Iris pigment epithelial cell (primary cell): ENCODE results near the gene RSRC1.
A peak's percentile ranks its signal among the peaks of the same experiment; 100 is the strongest.
"Not testable (repeated sequence)": the region's sequence is repeated elsewhere in the genome, so short reads cannot be mapped to it uniquely, and the experiment has no call there.

ENCODE experiments used
- DNase-seq: peaks from one replicate; pipeline ENCODE4 v3.0.0-alpha.2; 2011; ENCODE audit warnings: low read depth

Gene RSRC1

DNA sequence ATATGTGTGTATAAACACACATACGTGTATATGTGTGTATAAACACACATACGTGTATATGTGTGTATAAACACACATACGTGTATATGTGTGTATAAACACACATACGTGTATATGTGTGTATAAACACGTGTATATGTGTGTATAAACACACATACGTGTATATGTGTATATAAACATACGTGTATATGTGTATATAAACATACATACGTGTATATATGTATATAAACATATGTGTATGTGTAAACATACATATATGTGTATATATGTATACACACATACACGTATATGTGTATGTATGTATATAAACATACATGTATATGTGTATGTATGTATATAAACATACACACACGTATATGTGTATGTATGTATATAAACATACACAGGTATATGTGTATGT lies 119.1 kb downstream of the RSRC1 start:
- not testable (repeated sequence) for DNase-seq

- no peak for DNase-seq
Observed at GRCh38 chr3:158233791-158234190, 123.9 kb downstream of the RSRC1 start.

DNA sequence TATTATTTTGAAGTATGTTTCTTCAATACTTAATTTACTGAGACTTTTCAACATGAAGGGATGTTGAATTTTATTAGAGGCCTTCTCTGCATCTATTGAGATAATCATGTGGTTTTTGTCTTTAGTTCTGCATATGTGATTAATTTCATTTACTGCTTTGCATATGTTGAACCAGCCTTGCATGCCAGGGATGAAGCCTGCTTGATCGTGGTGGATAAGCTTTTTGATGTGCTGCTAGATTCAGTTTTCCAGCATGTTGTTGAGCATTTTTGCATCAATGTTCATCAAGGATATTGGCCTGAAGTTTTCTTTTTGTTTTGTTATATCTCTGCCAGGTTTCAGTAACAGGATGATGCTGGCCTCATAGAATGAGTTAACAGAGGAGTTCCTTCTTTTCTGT lies 134.4 kb downstream of the RSRC1 start:
- no peak for DNase-seq

DNA sequence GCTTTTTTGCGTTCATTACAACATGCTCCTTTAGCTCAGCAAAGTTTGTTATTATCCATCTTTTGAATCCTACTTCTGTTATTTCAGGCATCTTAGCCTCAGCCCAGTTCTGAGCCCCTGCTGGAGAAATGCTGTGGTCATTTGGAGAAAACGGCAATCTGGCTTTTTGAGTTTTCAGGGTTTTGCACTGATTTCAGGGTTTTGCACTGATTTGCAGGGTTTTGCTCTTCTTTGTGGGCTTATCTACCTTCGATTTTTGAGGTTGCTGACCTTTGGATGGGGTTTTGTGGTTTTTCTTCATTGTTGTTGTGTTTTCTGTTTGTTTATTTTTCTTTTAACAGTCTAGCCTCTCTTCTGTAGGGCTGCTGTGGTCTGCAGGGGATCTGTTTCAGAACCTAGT lies 137.4 kb downstream of the RSRC1 start:
- DNase-seq: no peak

DNA sequence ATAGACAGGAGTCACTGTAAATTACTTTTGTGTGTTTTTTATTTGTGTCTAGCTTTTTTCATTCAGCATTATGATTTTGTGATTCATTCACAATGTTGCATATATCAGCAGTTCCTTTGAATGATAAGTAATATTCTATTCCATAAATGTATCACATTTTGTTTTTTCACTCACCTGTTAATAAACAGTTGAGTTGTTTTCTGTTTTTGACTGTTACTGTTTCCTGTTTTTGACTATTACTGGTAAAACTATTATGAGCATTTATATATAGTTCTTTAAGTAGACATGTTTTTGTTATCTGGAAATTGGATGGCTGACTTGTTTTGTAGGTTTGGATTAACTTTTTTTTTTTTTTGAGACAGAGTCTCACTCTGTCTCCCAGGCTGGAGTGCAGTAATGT lies 138.4 kb downstream of the RSRC1 start:
- no peak for DNase-seq

GRCh38 chr3:158249183-158249582 lies 139.3 kb downstream of the RSRC1 start:
- DNase-seq: no peak

GRCh38 chr3:158258619-158259018 lies 148.7 kb downstream of the RSRC1 start:
- DNase-seq: no peak

- no peak for DNase-seq
Observed at GRCh38 chr3:158260392-158260791, 150.5 kb downstream of the RSRC1 start.

DNA sequence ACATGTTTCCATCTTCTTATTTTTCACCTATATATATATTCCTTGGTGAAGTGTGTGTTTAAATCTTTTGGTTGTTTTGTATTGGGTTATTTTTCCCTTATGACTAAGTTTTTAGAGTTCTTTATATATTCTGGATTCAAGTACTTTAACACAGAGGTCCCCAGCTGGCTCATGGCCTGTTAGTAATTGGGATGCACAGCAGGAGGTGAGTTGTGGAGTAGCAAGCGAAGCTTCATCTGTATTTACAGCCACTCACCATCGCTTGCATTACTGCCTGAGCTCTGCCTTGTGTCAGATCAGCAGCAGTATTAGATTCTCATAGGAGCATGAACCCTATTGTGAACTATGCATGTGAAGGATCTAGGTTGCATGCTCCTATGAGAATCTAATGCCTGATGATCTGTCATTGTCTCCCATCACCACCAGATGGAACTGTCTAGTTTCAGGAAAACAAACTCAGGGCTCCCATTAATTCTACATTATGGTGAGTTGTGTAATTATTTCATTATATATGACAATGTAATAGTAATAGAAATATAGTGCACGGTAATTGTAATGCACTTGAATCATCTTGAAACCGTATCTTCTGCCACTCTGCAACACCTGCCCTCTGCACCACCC lies 151.6 kb downstream of the RSRC1 start:
- peak; percentile 11 for DNase-seq

- no peak for DNase-seq
Observed at GRCh38 chr3:158264894-158265293, 155.0 kb downstream of the RSRC1 start.

DNA sequence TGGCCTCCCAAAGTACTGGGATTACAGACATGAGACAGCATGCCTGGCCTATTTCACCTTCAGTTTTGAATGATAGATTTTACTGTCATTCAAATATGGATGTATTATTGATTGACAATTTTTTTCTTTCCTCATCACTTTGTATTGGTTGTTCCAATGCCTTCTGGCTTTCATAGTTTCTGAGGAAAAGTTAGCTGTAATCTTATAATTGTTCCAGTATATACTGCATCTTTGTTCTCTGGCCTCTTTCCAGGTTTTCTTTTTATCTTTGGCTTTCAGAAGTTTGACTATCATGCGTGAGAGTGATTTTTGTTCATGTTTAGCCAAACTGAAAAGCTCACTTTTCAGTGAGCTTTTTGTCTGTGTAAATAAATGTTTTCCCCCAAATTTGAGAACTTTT lies 157.1 kb downstream of the RSRC1 start:
- DNase-seq: no peak

DNA sequence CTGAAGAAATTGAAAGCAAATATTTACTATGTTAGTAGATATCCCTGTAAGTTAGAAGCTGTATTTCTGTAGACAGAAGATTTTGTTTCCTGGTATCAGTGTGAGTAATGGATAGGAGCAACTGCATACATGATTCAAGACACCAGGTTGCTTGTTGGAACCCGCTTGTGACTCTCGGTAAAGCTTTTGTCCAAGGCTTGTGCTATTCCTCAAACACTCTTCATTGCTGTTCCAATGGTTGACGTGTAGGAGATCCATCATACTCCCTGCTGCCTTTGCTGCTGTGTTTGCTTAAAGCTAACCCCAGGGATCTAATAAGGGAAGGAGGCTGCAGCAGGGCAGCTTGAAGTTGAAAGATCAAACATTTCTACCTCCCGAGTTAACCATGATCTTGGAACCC lies 160.1 kb downstream of the RSRC1 start:
- no peak for DNase-seq

DNA sequence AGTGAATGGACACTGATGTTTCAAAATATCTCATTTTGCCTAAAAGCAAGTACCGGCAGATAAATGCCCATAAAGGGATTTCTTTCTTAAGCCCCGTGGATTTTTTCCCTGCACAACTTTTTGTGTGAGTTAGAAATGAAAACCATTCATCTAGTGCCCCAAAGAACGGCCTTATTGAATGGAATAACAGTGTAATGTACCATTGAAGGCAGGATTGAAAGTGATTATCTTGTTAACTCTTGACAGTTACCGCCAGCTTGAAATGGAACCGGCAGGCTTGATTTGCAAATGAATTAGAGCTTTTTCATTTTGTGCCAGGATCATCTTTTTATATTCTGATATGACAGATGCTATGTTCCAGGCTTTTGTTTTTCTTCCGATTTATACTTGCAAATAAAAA lies 162.2 kb downstream of the RSRC1 start:
- DNase-seq: no peak

- DNase-seq: peak; percentile 60
Observed at GRCh38 chr3:158273656-158274055, 163.8 kb downstream of the RSRC1 start.

- no peak for DNase-seq
Observed at GRCh38 chr3:158278187-158278586, 168.3 kb downstream of the RSRC1 start.

GRCh38 chr3:158279609-158280008 lies 169.7 kb downstream of the RSRC1 start:
- no peak for DNase-seq

- no peak for DNase-seq
Observed at GRCh38 chr3:158295771-158296170, 185.9 kb downstream of the RSRC1 start.

DNA sequence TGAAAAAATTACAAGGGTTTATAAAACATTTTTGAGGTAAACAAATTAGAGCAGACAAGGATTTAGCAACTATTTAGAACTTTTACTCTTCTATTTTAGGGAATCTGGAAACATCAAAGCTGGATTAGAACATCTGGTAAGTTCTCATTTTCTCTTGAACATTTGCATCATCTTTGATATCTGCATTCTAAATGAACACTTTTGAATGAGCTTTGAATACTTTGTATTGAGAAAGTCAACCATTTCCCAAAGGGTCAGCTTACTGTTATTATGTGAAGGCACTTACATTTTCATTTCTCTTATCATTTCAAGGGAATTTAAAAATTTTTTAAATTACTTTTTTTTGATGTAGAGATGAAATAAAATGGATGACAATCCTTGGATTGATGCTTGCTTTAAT lies 188.1 kb downstream of the RSRC1 start:
- no peak for DNase-seq

DNA sequence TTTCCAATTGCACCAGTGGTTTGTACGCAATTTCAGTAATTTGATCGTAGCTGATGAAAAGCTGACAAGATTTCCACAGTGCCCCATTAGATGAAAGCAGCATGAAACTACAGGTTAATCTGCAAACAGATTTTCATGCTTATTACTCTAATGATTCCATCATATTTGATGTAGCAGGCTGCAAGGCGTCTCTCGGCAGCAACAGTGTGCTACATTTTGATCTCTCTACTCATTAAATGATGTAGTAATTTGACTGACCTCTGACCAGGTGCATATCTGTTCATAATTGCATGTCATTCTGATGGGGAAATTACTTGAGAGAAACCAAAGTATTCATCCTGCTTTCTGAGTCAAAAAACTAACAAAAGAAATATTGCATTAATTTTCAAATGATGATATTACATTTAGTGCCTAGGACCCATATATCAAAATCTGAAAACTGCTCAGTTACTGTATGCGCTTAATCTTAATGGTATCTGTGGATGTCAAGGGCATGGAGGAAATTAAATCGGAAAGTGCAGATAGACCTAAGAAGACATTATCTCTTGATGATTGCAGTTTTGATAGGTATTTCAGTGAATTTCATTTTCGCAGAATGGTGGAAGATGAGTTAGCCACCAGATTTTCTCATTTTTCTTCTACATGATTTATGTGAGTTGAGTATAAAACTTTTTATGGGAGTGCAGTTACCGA lies 198.5 kb downstream of the RSRC1 start:
- DNase-seq: no peak

GRCh38 chr3:158312560-158313141 lies 202.8 kb downstream of the RSRC1 start:
- peak; percentile 17 for DNase-seq

DNA sequence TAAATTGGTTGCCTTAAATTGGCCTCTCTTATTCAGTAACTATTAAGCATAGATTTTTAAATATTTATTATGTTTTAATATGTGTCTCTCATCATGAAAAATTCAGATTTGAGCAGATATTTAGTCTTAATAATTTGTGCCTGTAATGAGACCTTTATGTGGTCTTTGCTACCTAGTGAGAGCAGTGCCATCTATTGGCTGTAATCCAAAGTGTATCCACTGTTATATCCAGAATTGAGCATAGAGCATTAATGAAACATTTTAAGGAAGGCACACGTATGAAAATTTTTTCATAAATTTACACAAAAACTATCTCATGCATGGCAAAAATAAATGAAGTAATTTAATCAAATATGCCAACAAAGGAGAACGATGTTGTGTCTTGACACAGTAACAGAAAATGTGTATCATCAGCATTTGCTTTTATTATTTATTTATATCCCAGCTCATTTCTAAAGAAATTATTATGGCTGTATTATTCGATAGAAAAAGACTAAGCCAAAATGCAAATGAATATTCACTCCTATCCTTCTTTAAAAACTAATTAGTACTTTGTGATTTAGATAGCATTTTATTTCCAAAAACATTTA lies 203.5 kb downstream of the RSRC1 start:
- DNase-seq: peak; percentile 24

- no peak for DNase-seq
Observed at GRCh38 chr3:158314426-158315357, 204.8 kb downstream of the RSRC1 start.
